ENCODE results near the gene PDE11A. TPM values are rescaled to one million over a fixed set of nuclear protein-coding genes. Genes with fewer than 3 reads are reported as not detected.

Gene PDE11A
- total RNA-seq, 2 experiments from 2014 or later, result not detected

- no peak for DNase-seq
- ChIA-PET POLR2A (no interaction called here), CTCF (interaction anchor here (1.7 kb wide), 1 partner anchor 9 kb away, joined by 5 read pairs; no protein-coding TSS in a partner anchor)
- Mint-ChIP-seq H3K9me3 (no peaks in the 10 kb centered on the region), H3K27ac (no peak overlapping the region), H3K4me1 (ENCODE audit: low read depth) (no peaks in the 10 kb centered on the region), H3K4me3 (no peak overlapping the region), H3K27me3 (peaks cover 8% of the 10 kb centered on the region), H3K36me3 (ENCODE audit: low read depth) (no peaks in the 10 kb centered on the region)
- ATAC-seq, result no peak
- intact Hi-C loops (cut with micrococcal nuclease), result no loop called here
- TF ChIP-seq CTCF (IDR thresholded peaks at IDR 0.05), result no peak
Observed at GRCh38 chr2:177660742-177661141, 411.8 kb downstream of the PDE11A start.

- Mint-ChIP-seq H3K27me3 (peaks cover 9% of the 10 kb centered on the region), H3K4me3 (no peak overlapping the region), H3K9me3 (no peaks in the 10 kb centered on the region), H3K4me1 (ENCODE audit: low read depth) (no peaks in the 10 kb centered on the region), H3K27ac (no peak overlapping the region), H3K36me3 (ENCODE audit: low read depth) (no peaks in the 10 kb centered on the region)
- DNase-seq, result no peak
- CTCF ChIA-PET, result no interaction called here
- intact Hi-C loops (cut with micrococcal nuclease), result no loop called here
- no peak for ATAC-seq
- POLR2A ChIA-PET, result no interaction called here
- TF ChIP-seq CTCF (IDR thresholded peaks at IDR 0.05), result no peak
Observed at GRCh38 chr2:177658309-177658708, 414.3 kb downstream of the PDE11A start.

GRCh38 chr2:177651833-177652232 lies 420.7 kb downstream of the PDE11A start:
- intact Hi-C loops (cut with micrococcal nuclease), result no loop called here
- no peak overlapping the region for H3K4me3 Mint-ChIP-seq
- H3K27me3 Mint-ChIP-seq, result peaks cover 12% of the 10 kb centered on the region
- no peak for DNase-seq
- no peak for ATAC-seq
- H3K27ac Mint-ChIP-seq, result no peak overlapping the region
- ChIA-PET CTCF (interaction anchor here (1.7 kb wide), 1 partner anchor 8 kb away, joined by 5 read pairs; no protein-coding TSS in a partner anchor), POLR2A (no interaction called here)
- H3K4me1 Mint-ChIP-seq (ENCODE audit: low read depth), result no peaks in the 10 kb centered on the region
- H3K36me3 Mint-ChIP-seq (ENCODE audit: low read depth), result no peaks in the 10 kb centered on the region
- no peaks in the 10 kb centered on the region for H3K9me3 Mint-ChIP-seq
- TF ChIP-seq CTCF (IDR thresholded peaks at IDR 0.05), result no peak

- no peak overlapping the region for H3K27ac Mint-ChIP-seq
- DNase-seq (no peak), ATAC-seq (no peak)
- intact Hi-C loops (cut with micrococcal nuclease), result no loop called here
- no peak for TF ChIP-seq CTCF (IDR thresholded peaks at IDR 0.05)
- ChIA-PET POLR2A (no interaction called here), CTCF (interaction anchor here (1.5 kb wide), 1 partner anchor 18 kb away, joined by 4 read pairs; no protein-coding TSS in a partner anchor)
- no peaks in the 10 kb centered on the region for H3K36me3 Mint-ChIP-seq (ENCODE audit: low read depth)
- H3K27me3 Mint-ChIP-seq, result peaks cover 8% of the 10 kb centered on the region
- H3K9me3 Mint-ChIP-seq, result no peaks in the 10 kb centered on the region
- H3K4me3 Mint-ChIP-seq, result no peak overlapping the region
- no peaks in the 10 kb centered on the region for H3K4me1 Mint-ChIP-seq (ENCODE audit: low read depth)
Observed at GRCh38 chr2:177649568-177650518, 422.7 kb downstream of the PDE11A start.

- intact Hi-C loops (cut with micrococcal nuclease), result no loop called here
- DNase-seq (no peak), ATAC-seq (no peak)
- TF ChIP-seq CTCF (IDR thresholded peaks at IDR 0.05), result no peak
- Mint-ChIP-seq H3K4me1 (ENCODE audit: low read depth) (no peaks in the 10 kb centered on the region), H3K27ac (no peak overlapping the region), H3K4me3 (no peak overlapping the region), H3K9me3 (no peaks in the 10 kb centered on the region), H3K27me3 (peaks cover 5% of the 10 kb centered on the region), H3K36me3 (ENCODE audit: low read depth) (no peaks in the 10 kb centered on the region)
- CTCF ChIA-PET, result interaction anchor here (1.4 kb wide), 1 partner anchor 22 kb away, joined by 4 read pairs; no protein-coding TSS in a partner anchor
- POLR2A ChIA-PET, result no interaction called here
Observed at GRCh38 chr2:177646791-177647190, 425.8 kb downstream of the PDE11A start.
